Measurements from ENCODE around the gene GRIN1. TPM values are rescaled to one million over a fixed set of nuclear protein-coding genes. Genes with fewer than 3 reads are reported as not detected.

GRIN1 gene
- total and polyA plus RNA-seq, 10 of the 15 experiments (the other 5 are each of a cell fraction or from before 2014, with no cell fraction given) = 0.05 to 0.10 (median 0.06) TPM; not detected in 6

GRCh38 chr9:137110147-137110910, 28.6 kb upstream of the GRIN1 start:
- no TSS peak for BruUV-seq (replicated peaks)
- RAD21 ChIA-PET (ENCODE audit: unreplicated experiment) = interaction anchor here (0.5 kb wide), 1 partner anchor 8 kb away, joined by 3 read pairs; no protein-coding TSS in a partner anchor
- no peak for DNase-seq (ENCODE audit: low read depth, low spot score)
- peaks cover 3% of the 10 kb centered on the region; the same call in 1 of the 2 replicates for H3K4me1 ChIP-seq (ENCODE audit: control insufficient read depth, insufficient read depth, low read length)
- H3K4me3 ChIP-seq = no peak overlapping the region
- SMC1A ChIA-PET (ENCODE audit: uncharacterized antibody, unreplicated experiment) = no interaction called here
- 87% methylated on average over 33 of the region's 38 CpGs for WGBS (ENCODE audit: insufficient coverage, insufficient replicate concordance, low lambda C conversion rate, missing lambda C conversion rate)
- intact Hi-C loops (cut with micrococcal nuclease; ENCODE audit: unreplicated experiment) (no loop called here), in situ Hi-C loops (cut with MboI) (no loop called here)
- H3K27me3 ChIP-seq (replicated peaks in 1 of 2; ENCODE audit: control insufficient read depth in 2 of 2, insufficient read depth in 2 of 2, low read length in 1 of 2) = no peaks in the 10 kb centered on the region
- peaks cover 7 to 47% of the 10 kb centered on the region in 2 experiments for H3K36me3 ChIP-seq (ENCODE audit: control insufficient read depth in 2 of 2, insufficient read depth in 2 of 2, low read length in 1 of 2)
- CTCF ChIA-PET = no interaction called here
- FAIRE-seq = no peak
- no peak overlapping the region for H2AFZ ChIP-seq (ENCODE audit: control insufficient read depth, low read depth, low read length)
- H3K4me2 ChIP-seq (ENCODE audit: control insufficient read depth, insufficient read depth) = no peak overlapping the region
- no peak for ATAC-seq
- no peak overlapping the region for H3K9ac ChIP-seq (ENCODE audit: control insufficient read depth, insufficient read depth, low read length)
- H3K9me3 ChIP-seq (replicated peaks; ENCODE audit: control insufficient read depth, insufficient read depth, low read length) = no peaks in the 10 kb centered on the region
- peaks cover 2% of the 10 kb centered on the region for H3K79me2 ChIP-seq (ENCODE audit: control insufficient read depth, insufficient read depth, low read length)
- POLR2A ChIA-PET = no interaction called here
- H4K20me1 ChIP-seq (ENCODE audit: control insufficient read depth, insufficient read depth) = no peaks in the 10 kb centered on the region
- no peak overlapping the region for H3K27ac ChIP-seq (ENCODE audit: control insufficient read depth, insufficient read depth)
- TF ChIP-seq FOS (IDR thresholded peaks at IDR 0.05; ENCODE audit: borderline replicate concordance, extremely low read depth, insufficient read length) (no peak), POLR2AphosphoS2 (IDR thresholded peaks at IDR 0.05; ENCODE audit: low read depth, low read length) (0 out of 2 replicates have a peak, but pooled peaks have one; percentile 41), RUNX3 (IDR thresholded peaks at IDR 0.05; ENCODE audit: low read length) (no peak), POLR2A (IDR thresholded peaks at IDR 0.05; ENCODE audit: low read depth, low read length) (peak; percentile 20; the same call in 1 of the 2 replicates), ZBTB11 (CRISPR knock-in tag; IDR thresholded peaks at IDR 0.05) (no peak), PBX3 (IDR thresholded peaks at IDR 0.05; ENCODE audit: insufficient replicate concordance, low read depth, low read length) (no peak), IRF3 (IDR thresholded peaks at IDR 0.05) (no peak), SP1 (IDR thresholded peaks at IDR 0.05; ENCODE audit: low read depth, low read length) (no peak), CEBPZ (IDR thresholded peaks at IDR 0.05; ENCODE audit: low read depth, low read length) (no peak), CBFB (IDR thresholded peaks at IDR 0.05; ENCODE audit: low read depth) (no peak), NKRF (conservative IDR thresholded peaks at IDR 0.05) (no peak), MEF2B (IDR thresholded peaks at IDR 0.05; ENCODE audit: partially characterized antibody, poor library complexity, severe bottlenecking) (no peak)
